PC-9 (cell line): ENCODE results near the gene POU6F2. TPM values are rescaled to one million over a fixed set of nuclear protein-coding genes. Genes with fewer than 3 reads are reported as not detected.

Source experiments
- BruUV-seq: library from RNA; stranded (reverse); fragments of 400-500 nt; replicated peaks from 2 replicates; lab custom pipeline; 2021; lab: Mats Ljungman, UMichigan
- CTCF ChIA-PET: fragments of 300-600 bp; sonication (Branson Sonifier 250); formaldehyde crosslinking; loops from one replicate; lab custom pipeline; 2022; ENCODE audit warnings: antibody characterized with exemption; lab: Charles Lee
- POLR2A ChIA-PET: fragments of 300-600 bp; sonication (Branson Sonifier 250); formaldehyde crosslinking; loops from one replicate; lab custom pipeline; 2022; ENCODE audit warnings: antibody characterized with exemption; ENCODE audit not compliant: unreplicated experiment; lab: Charles Lee
- DNase-seq, 2 experiments: peaks; one replicate each; pipeline versions ENCODE4 v3.0.0 to v3.0.0-alpha.2; 2015 to 2022; ENCODE audit warnings: mixed read lengths in 1 of 2
- H2AFZ ChIP-seq: fragments of 200-600 bp; sonication (generic); 2 replicates; pipeline ENCODE4 v1.8.1; 2017; ENCODE audit warnings: antibody characterized with exemption
- H3F3A ChIP-seq: fragments of 200-600 bp; sonication (generic); 2 replicates; pipeline ENCODE4 v1.8.1; 2017; ENCODE audit warnings: antibody characterized with exemption, mild to moderate bottlenecking, low read depth; ENCODE audit not compliant: insufficient read depth
- H3K27ac ChIP-seq: fragments of 200-600 bp; sonication (generic); 2 replicates; pipeline ENCODE4 v1.6.1; 2016; ENCODE audit warnings: mixed run types
- H3K27me3 ChIP-seq: fragments of 200-600 bp; sonication (generic); 2 replicates; pipeline ENCODE4 v1.6.1; 2016; ENCODE audit warnings: low read depth, mixed run types; ENCODE audit not compliant: insufficient read depth
- H3K36me3 ChIP-seq: fragments of 200-600 bp; sonication (generic); 2 replicates; pipeline ENCODE4 v1.6.1; 2016; ENCODE audit warnings: low read depth, mixed run types
- H3K4me1 ChIP-seq: fragments of 200-600 bp; sonication (generic); replicated peaks from 2 replicates; pipeline ENCODE4 v1.6.1; 2016; ENCODE audit warnings: mixed run types; ENCODE audit not compliant: insufficient read depth
- H3K4me2 ChIP-seq: fragments of 200-600 bp; sonication (generic); 2 replicates; pipeline ENCODE4 v1.6.1; 2017; ENCODE audit warnings: mixed run types
- H3K4me3 ChIP-seq: fragments of 200-600 bp; sonication (generic); 2 replicates; pipeline ENCODE4 v1.6.1; 2016; ENCODE audit warnings: mixed run types
- H3K79me2 ChIP-seq: fragments of 200-600 bp; sonication (generic); 2 replicates; pipeline ENCODE4 v1.6.1; 2017; ENCODE audit warnings: low read depth, mixed run types
- H3K9me2 ChIP-seq: fragments of 200-600 bp; sonication (generic); 2 replicates; pipeline ENCODE4 v1.8.1; 2017; ENCODE audit warnings: mild to moderate bottlenecking; ENCODE audit not compliant: insufficient read depth
- H3K9me3 ChIP-seq: fragments of 200-600 bp; sonication (generic); 2 replicates; pipeline ENCODE4 v1.8.1; 2016; ENCODE audit warnings: low read depth; ENCODE audit not compliant: insufficient read depth
- H4K20me1 ChIP-seq: fragments of 200-600 bp; sonication (generic); 2 replicates; pipeline ENCODE4 v1.8.1; 2017; ENCODE audit not compliant: insufficient read depth
- EZH2 ChIP-seq: fragments of 200-600 bp; sonication (generic); IDR thresholded peaks from 2 replicates; pipeline ENCODE4 v1.8.0; 2017; ENCODE audit warnings: antibody characterized with exemption, low read depth
- intact Hi-C: fragments of 100-400 bp; cut with micrococcal nuclease; formaldehyde crosslinking; loops from one replicate; pipeline ENCODE4 v1.10.0; 2022; ENCODE audit not compliant: unreplicated experiment
- total RNA-seq: library from RNA; stranded (reverse); gene quantifications from 2 replicates; pipeline ENCODE4 v1.2.3, GENCODE V29; 2021
- TF ChIP-seq, protein P1 (sequence below): fragments of 200-600 bp; sonication (generic); conservative IDR thresholded peaks from 2 replicates; pipeline ENCODE4 v1.6.1; 2017; ENCODE audit warnings: mixed run types, antibody characterized with exemption, mild to moderate bottlenecking, moderate library complexity

Gene POU6F2
- total RNA-seq, 1 experiment from 2014 or later, result not detected

DNA sequence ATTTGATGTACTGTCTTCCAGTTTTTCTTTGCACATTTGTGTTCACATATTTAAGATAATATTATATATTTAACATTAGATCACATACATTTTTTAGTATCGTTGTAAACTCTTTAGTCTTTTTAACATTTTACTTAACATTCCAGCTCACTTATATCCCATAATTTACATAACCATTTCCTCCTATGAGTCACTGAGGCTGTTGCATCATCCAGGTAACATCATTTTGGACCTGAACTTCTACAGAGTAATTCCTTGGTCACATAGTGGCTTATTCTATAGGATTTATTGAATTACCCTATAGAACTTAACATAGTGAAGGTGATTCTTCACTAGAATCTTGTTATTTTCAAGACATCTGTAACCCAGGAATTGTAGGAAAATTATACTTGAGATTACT, 194.4 kb downstream of the POU6F2 start:
- Histone ChIP-seq H3K9me2 (no peaks in the 10 kb centered on the region), H3K27ac (no peak overlapping the region), H3K4me1 (no peaks in the 10 kb centered on the region), H3K9me3 (0 out of 2 replicates have a peak, but pooled peaks cover 5% of the 10 kb centered on the region), H3K4me3 (no peak overlapping the region), H2AFZ (no peak overlapping the region), H4K20me1 (no peaks in the 10 kb centered on the region), H3K4me2 (no peak overlapping the region), H3K79me2 (no peaks in the 10 kb centered on the region), H3K36me3 (no peaks in the 10 kb centered on the region), H3F3A (no peaks in the 10 kb centered on the region), H3K27me3 (peaks cover 18% of the 10 kb centered on the region; the same call in 1 of the 2 replicates)
- intact Hi-C loops, result no loop called here
- POLR2A ChIA-PET, result no interaction called here
- peak in 1 of 2 experiments; percentile 42 for DNase-seq
- BruUV-seq, result no TSS peak
- TF ChIP-seq EZH2, result no peak
- TF ChIP-seq, protein P1, sequence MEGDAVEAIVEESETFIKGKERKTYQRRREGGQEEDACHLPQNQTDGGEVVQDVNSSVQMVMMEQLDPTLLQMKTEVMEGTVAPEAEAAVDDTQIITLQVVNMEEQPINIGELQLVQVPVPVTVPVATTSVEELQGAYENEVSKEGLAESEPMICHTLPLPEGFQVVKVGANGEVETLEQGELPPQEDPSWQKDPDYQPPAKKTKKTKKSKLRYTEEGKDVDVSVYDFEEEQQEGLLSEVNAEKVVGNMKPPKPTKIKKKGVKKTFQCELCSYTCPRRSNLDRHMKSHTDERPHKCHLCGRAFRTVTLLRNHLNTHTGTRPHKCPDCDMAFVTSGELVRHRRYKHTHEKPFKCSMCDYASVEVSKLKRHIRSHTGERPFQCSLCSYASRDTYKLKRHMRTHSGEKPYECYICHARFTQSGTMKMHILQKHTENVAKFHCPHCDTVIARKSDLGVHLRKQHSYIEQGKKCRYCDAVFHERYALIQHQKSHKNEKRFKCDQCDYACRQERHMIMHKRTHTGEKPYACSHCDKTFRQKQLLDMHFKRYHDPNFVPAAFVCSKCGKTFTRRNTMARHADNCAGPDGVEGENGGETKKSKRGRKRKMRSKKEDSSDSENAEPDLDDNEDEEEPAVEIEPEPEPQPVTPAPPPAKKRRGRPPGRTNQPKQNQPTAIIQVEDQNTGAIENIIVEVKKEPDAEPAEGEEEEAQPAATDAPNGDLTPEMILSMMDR, result no peak
- CTCF ChIA-PET, result no interaction called here

DNA sequence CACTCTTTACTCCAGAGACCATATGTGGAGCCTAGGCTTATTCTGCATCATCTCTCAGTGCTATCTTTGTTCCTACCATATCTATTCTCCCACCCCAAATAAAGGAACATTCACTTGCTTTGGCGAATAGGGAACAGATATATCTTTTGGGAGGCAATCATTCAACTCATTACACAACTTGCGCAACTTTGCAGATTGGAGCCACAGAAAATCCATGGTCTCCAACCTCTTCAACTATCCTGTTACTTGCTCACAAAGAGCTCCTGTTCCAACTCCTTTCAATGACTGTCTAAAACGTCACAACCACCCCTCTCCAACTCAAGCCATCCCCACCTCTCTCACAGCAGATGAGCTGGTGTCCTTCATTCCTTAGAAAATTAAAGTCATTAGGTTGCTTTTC, 203.7 kb downstream of the POU6F2 start:
- Histone ChIP-seq H3K4me1 (no peaks in the 10 kb centered on the region), H3K9me3 (no peaks in the 10 kb centered on the region), H3F3A (no peaks in the 10 kb centered on the region), H2AFZ (no peak overlapping the region), H3K27me3 (peaks cover 10% of the 10 kb centered on the region), H3K4me3 (no peak overlapping the region), H3K27ac (no peak overlapping the region), H3K36me3 (no peaks in the 10 kb centered on the region), H3K79me2 (no peaks in the 10 kb centered on the region), H3K4me2 (no peak overlapping the region), H4K20me1 (no peaks in the 10 kb centered on the region), H3K9me2 (no peaks in the 10 kb centered on the region)
- no peak for DNase-seq
- intact Hi-C loops, result no loop called here
- POLR2A ChIA-PET, result no interaction called here
- CTCF ChIA-PET, result no interaction called here
- no TSS peak for BruUV-seq
- TF ChIP-seq EZH2, result no peak
- TF ChIP-seq, protein P1, result no peak

DNA sequence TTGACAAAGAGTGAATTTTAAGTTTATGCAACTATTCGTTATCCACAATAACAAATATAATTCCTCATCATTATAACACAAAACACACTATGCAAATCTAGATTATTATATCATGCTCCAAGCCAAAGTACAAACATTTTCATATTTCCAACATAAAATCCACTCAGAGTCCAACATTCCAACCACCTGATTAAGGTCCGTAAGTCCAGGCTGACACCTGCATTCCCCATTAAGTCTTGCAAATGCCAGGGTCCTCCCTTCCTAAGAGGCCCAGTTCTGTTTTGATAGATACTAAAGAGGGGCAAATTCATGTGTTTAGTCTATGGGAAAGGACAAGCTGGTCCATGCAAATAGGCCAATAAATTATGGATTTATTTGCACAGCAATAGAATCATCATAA, 206.1 kb downstream of the POU6F2 start:
- CTCF ChIA-PET, result no interaction called here
- no peaks in the 10 kb centered on the region for H3K9me3 ChIP-seq
- no peaks in the 10 kb centered on the region for H3K4me1 ChIP-seq
- no peak overlapping the region for H3K4me3 ChIP-seq
- H4K20me1 ChIP-seq, result no peaks in the 10 kb centered on the region
- no TSS peak for BruUV-seq
- H3K36me3 ChIP-seq, result no peaks in the 10 kb centered on the region
- TF ChIP-seq, protein P1, result no peak
- H3K79me2 ChIP-seq, result no peaks in the 10 kb centered on the region
- H3K9me2 ChIP-seq, result no peaks in the 10 kb centered on the region
- no peak overlapping the region for H3K4me2 ChIP-seq
- intact Hi-C loops, result no loop called here
- H3K27ac ChIP-seq, result no peak overlapping the region
- H3F3A ChIP-seq, result no peaks in the 10 kb centered on the region
- no peak for DNase-seq
- POLR2A ChIA-PET, result no interaction called here
- no peak overlapping the region for H2AFZ ChIP-seq
- H3K27me3 ChIP-seq, result peaks cover 30% of the 10 kb centered on the region
